A549 (cell line): ENCODE data around the gene PDZK1. TPM values are rescaled to one million over a fixed set of nuclear protein-coding genes. Genes with fewer than 3 reads are reported as not detected.
"Not testable (repeated sequence)": the region's sequence is repeated elsewhere in the genome, so short reads cannot be mapped to it uniquely, and the experiment has no call there.

Experiments used
- ATAC-seq, 2 experiments: fragments of 200-7000 bp in 1 of 2; fragments of >200 bp in 1 of 2; cut with Nextera tagmentation in 1 of 2; cut with Tn5 transposase in 1 of 2; 3 replicates each; pipeline versions ENCODE4 v1.8.0 to v1.9.1; 2018 to 2020; ENCODE audit warnings: mild to moderate bottlenecking in 1 of 2, moderate library complexity in 1 of 2
- CTCF ChIA-PET: fragments of 300-600 bp; sonication (Branson Sonifier 250); formaldehyde crosslinking; extraction: SDS; loops from one replicate; lab custom pipeline; 2021; ENCODE audit warnings: antibody characterized with exemption, inconsistent platforms; lab: Yijun Ruan, JAX
- POLR2A ChIA-PET: fragments of 350-600 bp; formaldehyde crosslinking; extraction: SDS; loops from one replicate; lab custom pipeline; 2021; ENCODE audit warnings: antibody characterized with exemption, inconsistent platforms; lab: Yijun Ruan, JAX
- DNase-seq, 2 experiments: peaks; one replicate each; pipeline versions ENCODE4 v3.0.0 to v3.0.0-alpha.2; 2011 to 2016; ENCODE audit warnings: low read depth in 1 of 2, low spot score in 1 of 2
- FAIRE-seq: peaks from 2 replicates; lab custom pipeline; 2011; peaks lifted over from hg19 to GRCh38; lab: Jason Lieb, UNC
- H3K27ac ChIP-seq, 2 experiments: fragments of >200 bp; sonication (Bioruptor Twin); formaldehyde crosslinking; 3 replicates each; pipeline ENCODE4 v1.5.1; 2016 to 2017
- H3K4me1 ChIP-seq: fragments of >200 bp; sonication (Bioruptor Twin); formaldehyde crosslinking; 3 replicates; pipeline ENCODE4 v1.6.1; 2016
- H3K4me2 ChIP-seq: fragments of >200 bp; sonication (Bioruptor Twin); formaldehyde crosslinking; 3 replicates; pipeline ENCODE4 v1.6.1; 2016
- H3K4me3 ChIP-seq: fragments of >200 bp; sonication (Bioruptor Twin); formaldehyde crosslinking; 3 replicates; pipeline ENCODE4 v1.5.1; 2016
- H3K9me3 ChIP-seq: fragments of >200 bp; sonication (Bioruptor Twin); formaldehyde crosslinking; 3 replicates; pipeline ENCODE4 v1.6.1; 2016
- CBX8 ChIP-seq: fragments of 200-600 bp; sonication (generic); IDR thresholded peaks from 2 replicates; pipeline ENCODE4 v1.6.1; 2016
- HEYL ChIP-seq: fragments of 250-450 bp; sonication (Bioruptor Pico); IDR thresholded peaks from 2 replicates; pipeline ENCODE4 v1.8.0; 2021; ENCODE audit warnings: mild to moderate bottlenecking, moderate library complexity
- HOXB13 ChIP-seq: fragments of 250-450 bp; sonication (Bioruptor Pico); IDR thresholded peaks from 2 replicates; pipeline ENCODE4 v1.5.0; 2020; ENCODE audit warnings: low read depth, mild to moderate bottlenecking, moderate library complexity
- JUN ChIP-seq, 2 experiments: fragments of >200 bp; sonication (Bioruptor Twin); formaldehyde crosslinking; IDR thresholded peaks; 2 replicates in 1 of 2; 3 replicates in 1 of 2; pipeline ENCODE4 v1.6.1; 2016 to 2017
- PHF8 ChIP-seq: fragments of 200-600 bp; sonication (generic); IDR thresholded peaks from 2 replicates; pipeline ENCODE4 v1.6.1; 2016; ENCODE audit warnings: low read depth, mild to moderate bottlenecking, antibody characterized with exemption, moderate library complexity, borderline replicate concordance
- RAD21 ChIP-seq, 2 experiments: fragments of >200 bp in 1 of 2; sonication (Bioruptor Twin) in 1 of 2; formaldehyde crosslinking in 1 of 2; IDR thresholded peaks in 1 of 2; conservative IDR thresholded peaks in 1 of 2; 2 replicates in 1 of 2; 3 replicates in 1 of 2; pipeline ENCODE4 v1.6.1; 2012 to 2018; ENCODE audit warnings: inconsistent platforms in 1 of 2
- ZNF302 ChIP-seq: fragments of 250-450 bp; sonication (Bioruptor Pico); IDR thresholded peaks from 2 replicates; pipeline ENCODE4 v1.9.0; 2021; ENCODE audit warnings: inconsistent platforms, mild to moderate bottlenecking, moderate library complexity
- ZSCAN20 ChIP-seq: fragments of 250-450 bp; sonication (Bioruptor Pico); IDR thresholded peaks from 2 replicates; pipeline ENCODE4 v1.8.0; 2022; ENCODE audit warnings: mild to moderate bottlenecking, moderate library complexity
- WGBS: methylation state at CpG from one replicate; pipeline ENCODE4 v1.1.6; 2017; ENCODE audit errors: missing lambda C conversion rate; 5-methylcytosine and 5-hydroxymethylcytosine counted together
- polyA plus RNA-seq, 4 experiments: library from polyadenylated mRNA; depleted of rRNA in 3 of 4; stranded (reverse); fragments of >200 nt; fragmentation: RNase III in 1 of 4; extraction: RNeasy Plus Mini Kit Qiagen cat#74134 plus additional on column Dnase treatment in 1 of 4; gene quantifications; 2 replicates in 3 of 4; 3 replicates in 1 of 4; pipeline ENCODE4 v1.2.3, GENCODE V29; 2011 to 2017
- TF ChIP-seq, protein P1 (sequence below): fragments of 200-600 bp; sonication (generic); IDR thresholded peaks from 2 replicates; pipeline ENCODE4 v1.6.1; 2016; ENCODE audit warnings: antibody characterized with exemption, mild to moderate bottlenecking, moderate library complexity
- TF ChIP-seq, protein P2 (sequence below): fragments of 450-650 bp; IDR thresholded peaks from 2 replicates; pipeline ENCODE4 v1.6.1; 2014; ENCODE audit warnings: antibody characterized with exemption

Gene PDZK1
- polyA plus RNA-seq, 2 of the 4 experiments (the other 2 are of a cell fraction): 1.3 to 2.9 TPM

DNA sequence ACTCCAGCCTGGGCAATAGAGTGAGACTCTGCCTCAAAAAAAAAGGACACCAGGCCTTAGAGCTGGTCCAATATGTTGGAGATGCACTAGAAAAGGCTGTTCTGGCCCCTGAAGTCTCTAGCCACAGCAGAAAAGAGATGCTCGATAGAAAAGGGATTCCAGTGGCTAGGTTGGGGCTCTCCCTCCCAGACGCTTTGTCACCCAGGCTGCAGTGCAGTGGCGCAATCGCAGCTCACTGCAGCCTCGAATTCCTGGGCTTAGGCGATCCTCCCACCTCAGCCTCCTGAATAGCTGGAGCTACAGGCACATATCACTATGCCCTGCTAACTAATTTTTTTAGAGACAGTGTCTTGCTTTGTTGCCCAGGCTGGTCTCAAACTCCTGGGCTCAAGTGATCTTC lies 18.2 kb downstream of the PDZK1 start (continued):
- TF ChIP-seq, protein P1, sequence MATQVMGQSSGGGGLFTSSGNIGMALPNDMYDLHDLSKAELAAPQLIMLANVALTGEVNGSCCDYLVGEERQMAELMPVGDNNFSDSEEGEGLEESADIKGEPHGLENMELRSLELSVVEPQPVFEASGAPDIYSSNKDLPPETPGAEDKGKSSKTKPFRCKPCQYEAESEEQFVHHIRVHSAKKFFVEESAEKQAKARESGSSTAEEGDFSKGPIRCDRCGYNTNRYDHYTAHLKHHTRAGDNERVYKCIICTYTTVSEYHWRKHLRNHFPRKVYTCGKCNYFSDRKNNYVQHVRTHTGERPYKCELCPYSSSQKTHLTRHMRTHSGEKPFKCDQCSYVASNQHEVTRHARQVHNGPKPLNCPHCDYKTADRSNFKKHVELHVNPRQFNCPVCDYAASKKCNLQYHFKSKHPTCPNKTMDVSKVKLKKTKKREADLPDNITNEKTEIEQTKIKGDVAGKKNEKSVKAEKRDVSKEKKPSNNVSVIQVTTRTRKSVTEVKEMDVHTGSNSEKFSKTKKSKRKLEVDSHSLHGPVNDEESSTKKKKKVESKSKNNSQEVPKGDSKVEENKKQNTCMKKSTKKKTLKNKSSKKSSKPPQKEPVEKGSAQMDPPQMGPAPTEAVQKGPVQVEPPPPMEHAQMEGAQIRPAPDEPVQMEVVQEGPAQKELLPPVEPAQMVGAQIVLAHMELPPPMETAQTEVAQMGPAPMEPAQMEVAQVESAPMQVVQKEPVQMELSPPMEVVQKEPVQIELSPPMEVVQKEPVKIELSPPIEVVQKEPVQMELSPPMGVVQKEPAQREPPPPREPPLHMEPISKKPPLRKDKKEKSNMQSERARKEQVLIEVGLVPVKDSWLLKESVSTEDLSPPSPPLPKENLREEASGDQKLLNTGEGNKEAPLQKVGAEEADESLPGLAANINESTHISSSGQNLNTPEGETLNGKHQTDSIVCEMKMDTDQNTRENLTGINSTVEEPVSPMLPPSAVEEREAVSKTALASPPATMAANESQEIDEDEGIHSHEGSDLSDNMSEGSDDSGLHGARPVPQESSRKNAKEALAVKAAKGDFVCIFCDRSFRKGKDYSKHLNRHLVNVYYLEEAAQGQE: no peak
- no peak for TF ChIP-seq HOXB13 (CRISPR knock-in tag)
- TF ChIP-seq RAD21 (conservative IDR thresholded peaks at IDR 0.05 in 1 of 2, IDR thresholded peaks at IDR 0.05 in 1 of 2): no peak
- TF ChIP-seq HEYL (CRISPR knock-in tag): no peak

DNA sequence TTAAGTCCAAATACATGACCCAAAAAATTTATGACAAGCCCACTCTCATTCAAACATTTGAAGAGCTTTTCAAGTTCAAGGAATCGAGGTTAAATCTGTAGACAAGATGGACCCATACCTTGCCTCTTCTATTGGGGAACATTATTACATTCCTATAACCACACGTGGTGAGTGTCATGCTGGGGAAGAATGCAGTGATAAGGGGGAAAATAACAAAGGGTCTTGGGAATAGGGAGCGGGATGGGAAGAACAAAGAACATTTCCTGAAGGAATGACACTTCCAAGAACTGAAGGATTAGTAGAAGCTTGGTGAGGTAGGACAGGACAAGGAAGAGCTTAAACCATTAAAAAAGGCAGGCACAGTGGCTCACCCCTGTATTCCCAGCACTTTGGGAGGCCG lies 18.8 kb downstream of the PDZK1 start:
- POLR2A ChIA-PET: no interaction called here
- no peak overlapping the region for H3K4me2 ChIP-seq
- no peak for TF ChIP-seq ZSCAN20 (CRISPR knock-in tag)
- TF ChIP-seq, protein P1: no peak
- TF ChIP-seq ZNF302 (CRISPR knock-in tag): no peak
- TF ChIP-seq PHF8: no peak
- TF ChIP-seq, protein P2, sequence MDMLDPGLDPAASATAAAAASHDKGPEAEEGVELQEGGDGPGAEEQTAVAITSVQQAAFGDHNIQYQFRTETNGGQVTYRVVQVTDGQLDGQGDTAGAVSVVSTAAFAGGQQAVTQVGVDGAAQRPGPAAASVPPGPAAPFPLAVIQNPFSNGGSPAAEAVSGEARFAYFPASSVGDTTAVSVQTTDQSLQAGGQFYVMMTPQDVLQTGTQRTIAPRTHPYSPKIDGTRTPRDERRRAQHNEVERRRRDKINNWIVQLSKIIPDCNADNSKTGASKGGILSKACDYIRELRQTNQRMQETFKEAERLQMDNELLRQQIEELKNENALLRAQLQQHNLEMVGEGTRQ: no peak
- no peak for TF ChIP-seq JUN (IDR thresholded peaks at IDR 0.05)
- TF ChIP-seq CBX8: no peak
- TF ChIP-seq, all 56 proteins: peak for 0
- Histone ChIP-seq H3K27ac (no peak overlapping the region), H3K4me1 (peaks cover 14% of the 10 kb centered on the region), H3K4me3 (no peak overlapping the region), H3K9me3 (no peaks in the 10 kb centered on the region)
- WGBS: 77% methylated on average over 4 of the region's 4 CpGs
- FAIRE-seq: no peak
- CTCF ChIA-PET: interaction anchor here (0.6 to 2.9 kb wide), 3 partner anchors 10 to 33 kb away, joined by 4 to 15 read pairs (median 6); no protein-coding TSS in a partner anchor
- ATAC-seq: no peak
- no peak for DNase-seq

DNA sequence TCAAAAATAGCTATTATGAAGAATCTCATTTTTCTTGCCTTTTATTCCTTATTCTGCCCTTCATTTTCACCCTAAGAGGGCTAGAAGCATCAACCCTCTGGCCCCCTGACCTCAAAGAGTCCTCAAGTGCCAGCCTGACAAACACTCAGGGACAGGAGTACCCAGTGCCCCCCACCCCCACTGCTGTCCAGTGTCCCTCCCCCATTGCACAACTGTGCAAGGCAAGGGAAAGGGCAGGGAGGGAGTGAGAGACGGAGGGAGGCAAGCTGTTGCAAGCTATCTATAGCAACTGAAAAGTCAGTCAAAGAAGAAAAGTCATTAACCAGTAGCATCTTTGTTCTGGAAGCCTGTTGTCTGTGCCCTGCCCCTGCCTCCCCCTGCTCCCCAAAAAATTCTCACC lies 21.1 kb downstream of the PDZK1 start:
- DNase-seq, ATAC-seq, FAIRE-seq, POLR2A ChIA-PET, H3K4me1 ChIP-seq, H3K4me3 ChIP-seq, H3K9me3 ChIP-seq, H3K4me2 ChIP-seq, CTCF ChIA-PET, H3K27ac ChIP-seq: not testable (repeated sequence)
- WGBS: 89% methylated on average over 1 of the region's 1 CpG

DNA sequence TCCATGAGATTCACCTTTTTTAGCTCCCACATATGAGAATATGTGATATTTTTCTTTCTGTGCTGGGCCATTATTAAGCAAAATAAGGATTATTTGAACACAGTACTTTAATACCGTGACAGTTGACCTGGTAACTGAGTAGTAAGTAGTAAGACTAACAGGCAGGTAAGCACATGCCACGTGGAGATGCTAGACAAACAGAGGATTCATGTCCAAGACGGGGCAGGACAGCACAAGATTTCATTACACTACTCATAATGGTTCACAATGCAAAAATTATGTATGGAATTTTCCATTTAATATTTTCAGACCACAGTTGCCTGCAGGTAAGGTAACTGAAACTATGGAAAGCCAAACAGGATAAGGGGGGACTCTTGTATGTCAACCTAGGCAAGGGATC lies 22.3 kb downstream of the PDZK1 start:
- ATAC-seq, FAIRE-seq, POLR2A ChIA-PET, H3K4me3 ChIP-seq, H3K4me1 ChIP-seq, H3K27ac ChIP-seq, DNase-seq, H3K4me2 ChIP-seq, H3K9me3 ChIP-seq, CTCF ChIA-PET: not testable (repeated sequence)
- 75% methylated on average over 3 of the region's 3 CpGs for WGBS

DNA sequence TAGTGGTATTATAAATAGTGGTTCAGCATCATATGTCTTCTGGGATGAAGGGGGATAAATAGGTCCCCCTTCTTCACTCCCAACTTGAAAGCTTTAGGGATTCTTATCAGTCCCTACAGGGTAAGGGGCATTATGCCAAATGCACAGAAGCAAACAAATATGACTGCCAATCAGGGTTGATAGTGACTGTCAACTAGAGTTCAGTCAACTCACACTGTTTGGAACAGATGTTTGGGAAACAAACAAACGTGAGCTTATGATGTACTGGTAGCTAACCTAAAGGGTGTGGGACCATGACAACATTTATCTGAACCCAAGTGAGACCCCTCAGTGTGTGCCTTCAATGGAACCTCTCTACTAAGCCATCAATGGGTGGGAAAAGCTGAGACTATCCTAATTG lies 34.0 kb downstream of the PDZK1 start:
- H3K4me3 ChIP-seq, POLR2A ChIA-PET, H3K27ac ChIP-seq, CTCF ChIA-PET, DNase-seq, H3K9me3 ChIP-seq, FAIRE-seq, H3K4me1 ChIP-seq, ATAC-seq, H3K4me2 ChIP-seq: not testable (repeated sequence)
- WGBS: no CpG with 5 or more reads among the region's 1 CpG

DNA sequence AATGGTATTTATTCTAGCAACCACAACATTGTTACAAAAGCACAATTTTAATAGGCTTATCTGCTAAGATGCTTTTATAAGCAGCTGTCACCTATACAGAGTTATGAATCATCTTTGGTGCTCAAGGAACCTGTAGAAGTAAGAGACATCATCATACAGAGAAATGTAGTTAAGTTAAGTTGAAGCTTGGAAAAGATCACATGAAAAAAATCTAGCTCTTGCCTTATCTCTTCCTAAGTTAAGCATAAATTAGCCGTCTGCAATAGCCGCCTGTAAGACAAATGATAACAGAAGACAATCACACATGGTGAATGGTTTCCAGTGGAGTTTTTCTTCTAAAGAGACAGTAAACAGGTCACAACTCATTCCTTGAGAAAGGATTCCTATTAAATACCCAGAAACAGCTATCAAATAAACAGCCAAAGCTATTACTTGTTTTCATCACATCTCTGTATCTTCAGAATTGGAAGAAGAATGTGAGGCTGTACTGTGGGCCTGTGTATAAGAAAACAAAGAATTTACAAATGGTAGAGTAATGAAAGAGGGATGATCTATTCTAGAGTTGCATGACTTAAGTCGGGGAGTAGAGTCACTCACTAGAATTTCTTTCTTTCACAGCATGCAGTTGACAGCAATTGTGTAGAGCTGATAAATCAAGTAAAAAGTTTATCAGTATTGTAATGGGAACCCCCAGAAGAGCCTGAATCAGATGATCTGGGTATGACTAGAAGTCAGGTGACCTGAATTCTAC lies 36.0 kb downstream of the PDZK1 start:
- H3K4me1 ChIP-seq, H3K27ac ChIP-seq, H3K4me3 ChIP-seq, FAIRE-seq, DNase-seq, CTCF ChIA-PET, H3K4me2 ChIP-seq, ATAC-seq, POLR2A ChIA-PET, H3K9me3 ChIP-seq: not testable (repeated sequence)
- 95% methylated on average over 2 of the region's 3 CpGs for WGBS

DNA sequence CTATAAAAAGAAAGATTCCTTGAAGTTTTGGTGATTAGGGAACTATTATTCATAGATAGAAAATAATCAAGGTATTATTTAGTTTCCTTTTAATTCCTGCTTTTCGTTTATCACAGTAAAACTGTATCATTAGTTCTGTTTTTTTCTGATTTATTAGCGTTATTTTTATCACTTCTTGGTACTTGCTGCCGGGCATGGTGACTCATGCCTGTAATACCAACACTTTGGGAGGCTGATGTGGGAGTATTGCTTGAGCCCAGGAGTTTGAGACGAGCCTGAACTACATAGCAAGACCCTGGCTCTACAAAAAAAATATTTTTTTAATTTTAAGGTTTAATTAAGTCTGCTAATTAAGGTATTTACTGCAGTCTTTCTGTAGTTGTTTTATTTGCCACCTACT lies 42.2 kb downstream of the PDZK1 start:
- 2% methylated on average over 4 of the region's 4 CpGs for WGBS
- H3K4me2 ChIP-seq, CTCF ChIA-PET, FAIRE-seq, POLR2A ChIA-PET, ATAC-seq, H3K27ac ChIP-seq, DNase-seq, H3K9me3 ChIP-seq, H3K4me3 ChIP-seq, H3K4me1 ChIP-seq: not testable (repeated sequence)
